ENCODE results near the gene PDK2. TPM values are rescaled to one million over a fixed set of nuclear protein-coding genes. Genes with fewer than 3 reads are reported as not detected.

The PDK2 gene
- total RNA-seq, 6 experiments from 2014 or later = 26.6 to 35.6 (median 29.6) TPM

GRCh38 chr17:50101346-50102163, 6.4 kb downstream of the PDK2 start:
- Mint-ChIP-seq H3K4me3 (peak overlapping the region; percentile 20; the same call in 1 of the 2 replicates), H3K27me3 (ENCODE audit: insufficient read depth) (peaks cover 4% of the 10 kb centered on the region), H3K27ac (peak overlapping the region; percentile 59; the same call in 1 of the 2 replicates), H3K4me1 (ENCODE audit: low read depth) (peaks cover 30% of the 10 kb centered on the region), H3K36me3 (ENCODE audit: low read depth) (no peaks in the 10 kb centered on the region), H3K9me3 (no peaks in the 10 kb centered on the region)
- DNase-seq = peak; percentile 28
- TF ChIP-seq, protein P1, sequence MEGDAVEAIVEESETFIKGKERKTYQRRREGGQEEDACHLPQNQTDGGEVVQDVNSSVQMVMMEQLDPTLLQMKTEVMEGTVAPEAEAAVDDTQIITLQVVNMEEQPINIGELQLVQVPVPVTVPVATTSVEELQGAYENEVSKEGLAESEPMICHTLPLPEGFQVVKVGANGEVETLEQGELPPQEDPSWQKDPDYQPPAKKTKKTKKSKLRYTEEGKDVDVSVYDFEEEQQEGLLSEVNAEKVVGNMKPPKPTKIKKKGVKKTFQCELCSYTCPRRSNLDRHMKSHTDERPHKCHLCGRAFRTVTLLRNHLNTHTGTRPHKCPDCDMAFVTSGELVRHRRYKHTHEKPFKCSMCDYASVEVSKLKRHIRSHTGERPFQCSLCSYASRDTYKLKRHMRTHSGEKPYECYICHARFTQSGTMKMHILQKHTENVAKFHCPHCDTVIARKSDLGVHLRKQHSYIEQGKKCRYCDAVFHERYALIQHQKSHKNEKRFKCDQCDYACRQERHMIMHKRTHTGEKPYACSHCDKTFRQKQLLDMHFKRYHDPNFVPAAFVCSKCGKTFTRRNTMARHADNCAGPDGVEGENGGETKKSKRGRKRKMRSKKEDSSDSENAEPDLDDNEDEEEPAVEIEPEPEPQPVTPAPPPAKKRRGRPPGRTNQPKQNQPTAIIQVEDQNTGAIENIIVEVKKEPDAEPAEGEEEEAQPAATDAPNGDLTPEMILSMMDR (IDR thresholded peaks at IDR 0.05) = 0 out of 2 replicates have a peak, but pooled peaks have one; percentile 20

DNA sequence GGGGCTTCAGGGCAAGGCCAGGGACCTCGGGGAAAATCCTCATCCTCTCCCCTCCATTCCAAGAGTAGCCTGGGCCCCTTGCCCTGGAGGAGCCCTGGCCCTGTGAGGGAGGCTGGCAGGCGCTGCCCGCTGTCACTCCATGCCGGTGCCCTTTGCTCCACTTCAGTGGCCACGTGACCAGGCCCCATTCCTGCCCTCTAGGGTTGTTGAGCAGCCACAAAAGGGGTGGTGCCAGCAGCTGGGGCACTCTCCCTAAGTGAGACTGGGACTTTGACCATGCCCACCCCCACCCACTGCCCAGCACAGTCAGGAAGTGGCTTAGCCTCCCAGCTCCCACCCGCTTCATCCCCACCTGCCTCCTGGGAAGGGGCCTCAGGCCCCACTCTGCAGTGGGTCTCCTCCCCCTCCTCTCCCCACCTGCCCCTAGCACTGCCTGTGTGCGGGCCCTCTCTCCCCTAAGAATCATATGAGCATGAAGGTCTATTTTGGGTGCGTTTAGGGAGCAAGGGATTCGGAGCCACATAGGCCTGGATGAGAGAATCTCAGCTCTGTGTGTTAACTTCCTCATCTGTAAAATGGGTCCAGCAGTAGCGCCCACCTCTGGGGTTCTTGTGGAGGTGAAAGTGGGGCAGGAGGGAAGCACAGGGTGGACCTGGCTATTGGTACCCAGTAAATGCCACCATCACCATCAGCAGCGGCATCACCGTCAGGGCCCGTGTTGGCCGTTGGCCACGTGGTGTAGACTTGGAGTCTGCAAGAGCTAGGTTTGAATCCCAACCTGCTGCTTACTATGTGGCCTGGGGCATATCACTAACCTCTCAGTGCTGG, 7.2 kb downstream of the PDK2 start:
- no peaks in the 10 kb centered on the region; the same call in 1 of the 2 replicates for H3K27me3 Mint-ChIP-seq (ENCODE audit: insufficient read depth)
- H3K27ac Mint-ChIP-seq = no peak overlapping the region
- H3K36me3 Mint-ChIP-seq (ENCODE audit: low read depth) = no peaks in the 10 kb centered on the region
- H3K9me3 Mint-ChIP-seq = no peaks in the 10 kb centered on the region
- TF ChIP-seq, protein P1 (IDR thresholded peaks at IDR 0.05) = no peak
- DNase-seq = no peak
- peaks cover 37% of the 10 kb centered on the region for H3K4me1 Mint-ChIP-seq (ENCODE audit: low read depth)
- no peak overlapping the region for H3K4me3 Mint-ChIP-seq

- no peak overlapping the region for H3K4me3 Mint-ChIP-seq
- no peaks in the 10 kb centered on the region for H3K9me3 Mint-ChIP-seq
- H3K4me1 Mint-ChIP-seq (ENCODE audit: low read depth) = peaks cover 46% of the 10 kb centered on the region
- no peak overlapping the region for H3K27ac Mint-ChIP-seq
- H3K36me3 Mint-ChIP-seq (ENCODE audit: low read depth) = no peaks in the 10 kb centered on the region
- DNase-seq = no peak
- H3K27me3 Mint-ChIP-seq (ENCODE audit: insufficient read depth) = no peaks in the 10 kb centered on the region; the same call in 1 of the 2 replicates
- TF ChIP-seq, protein P1 (IDR thresholded peaks at IDR 0.05) = no peak
These were observed 8.1 kb downstream of the PDK2 start for GRCh38 chr17:50103252-50103651.

GRCh38 chr17:50103941-50104340, 8.8 kb downstream of the PDK2 start:
- TF ChIP-seq, protein P1 (IDR thresholded peaks at IDR 0.05) = no peak
- H3K4me1 Mint-ChIP-seq (ENCODE audit: low read depth) = peaks cover 52% of the 10 kb centered on the region
- H3K4me3 Mint-ChIP-seq = no peak overlapping the region
- no peaks in the 10 kb centered on the region for H3K9me3 Mint-ChIP-seq
- H3K36me3 Mint-ChIP-seq (ENCODE audit: low read depth) = no peaks in the 10 kb centered on the region
- no peak overlapping the region for H3K27ac Mint-ChIP-seq
- H3K27me3 Mint-ChIP-seq (ENCODE audit: insufficient read depth) = no peaks in the 10 kb centered on the region; the same call in 1 of the 2 replicates
- no peak for DNase-seq

DNA sequence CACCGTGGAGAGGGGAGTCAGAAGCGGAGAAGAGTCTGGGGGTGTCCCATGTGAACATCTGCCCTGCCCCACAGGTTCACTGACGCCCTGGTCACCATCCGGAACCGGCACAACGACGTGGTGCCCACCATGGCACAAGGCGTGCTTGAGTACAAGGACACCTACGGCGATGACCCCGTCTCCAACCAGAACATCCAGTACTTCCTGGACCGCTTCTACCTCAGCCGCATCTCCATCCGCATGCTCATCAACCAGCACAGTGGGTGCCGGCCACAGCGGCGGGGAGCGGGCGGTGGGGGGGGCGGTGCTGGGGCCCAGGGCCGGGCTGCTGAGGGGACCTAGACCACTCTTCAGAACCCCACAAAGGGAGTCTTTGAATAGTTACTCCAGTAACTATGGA, 10.7 kb downstream of the PDK2 start:
- Mint-ChIP-seq H3K4me3 (no peak overlapping the region), H3K36me3 (ENCODE audit: low read depth) (no peaks in the 10 kb centered on the region), H3K27me3 (ENCODE audit: insufficient read depth) (no peaks in the 10 kb centered on the region; the same call in 1 of the 2 replicates), H3K4me1 (ENCODE audit: low read depth) (peaks cover 39% of the 10 kb centered on the region), H3K27ac (no peak overlapping the region), H3K9me3 (no peaks in the 10 kb centered on the region)
- no peak for DNase-seq
- TF ChIP-seq, protein P1 (IDR thresholded peaks at IDR 0.05) = no peak
